Activated naive CD8-positive, alpha-beta T cell (primary cell): ENCODE data around the gene TUBE1.
"Not testable (repeated sequence)": the region's sequence is repeated elsewhere in the genome, so short reads cannot be mapped to it uniquely, and the experiment has no call there.

Experiments used
- H3K27ac Mint-ChIP-seq: one replicate; pipeline ENCODE4 v1.8.0; 2021; ENCODE audit warnings: mixed read lengths
- H3K27me3 Mint-ChIP-seq: one replicate; pipeline ENCODE4 v1.8.0; 2021; ENCODE audit warnings: mixed read lengths
- H3K36me3 Mint-ChIP-seq: one replicate; pipeline ENCODE4 v1.8.0; 2021; ENCODE audit warnings: mixed read lengths
- H3K4me1 Mint-ChIP-seq: one replicate; pipeline ENCODE4 v1.8.0; 2021; ENCODE audit warnings: low read depth, mixed read lengths
- H3K4me3 Mint-ChIP-seq: one replicate; pipeline ENCODE4 v1.8.0; 2021; ENCODE audit warnings: mild to moderate bottlenecking, mixed read lengths
- H3K9me3 Mint-ChIP-seq: one replicate; pipeline ENCODE4 v1.8.0; 2021; ENCODE audit warnings: low read depth, mixed read lengths

TUBE1 gene, protein sequence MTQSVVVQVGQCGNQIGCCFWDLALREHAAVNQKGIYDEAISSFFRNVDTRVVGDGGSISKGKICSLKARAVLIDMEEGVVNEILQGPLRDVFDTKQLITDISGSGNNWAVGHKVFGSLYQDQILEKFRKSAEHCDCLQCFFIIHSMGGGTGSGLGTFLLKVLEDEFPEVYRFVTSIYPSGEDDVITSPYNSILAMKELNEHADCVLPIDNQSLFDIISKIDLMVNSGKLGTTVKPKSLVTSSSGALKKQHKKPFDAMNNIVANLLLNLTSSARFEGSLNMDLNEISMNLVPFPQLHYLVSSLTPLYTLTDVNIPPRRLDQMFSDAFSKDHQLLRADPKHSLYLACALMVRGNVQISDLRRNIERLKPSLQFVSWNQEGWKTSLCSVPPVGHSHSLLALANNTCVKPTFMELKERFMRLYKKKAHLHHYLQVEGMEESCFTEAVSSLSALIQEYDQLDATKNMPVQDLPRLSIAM

DNA sequence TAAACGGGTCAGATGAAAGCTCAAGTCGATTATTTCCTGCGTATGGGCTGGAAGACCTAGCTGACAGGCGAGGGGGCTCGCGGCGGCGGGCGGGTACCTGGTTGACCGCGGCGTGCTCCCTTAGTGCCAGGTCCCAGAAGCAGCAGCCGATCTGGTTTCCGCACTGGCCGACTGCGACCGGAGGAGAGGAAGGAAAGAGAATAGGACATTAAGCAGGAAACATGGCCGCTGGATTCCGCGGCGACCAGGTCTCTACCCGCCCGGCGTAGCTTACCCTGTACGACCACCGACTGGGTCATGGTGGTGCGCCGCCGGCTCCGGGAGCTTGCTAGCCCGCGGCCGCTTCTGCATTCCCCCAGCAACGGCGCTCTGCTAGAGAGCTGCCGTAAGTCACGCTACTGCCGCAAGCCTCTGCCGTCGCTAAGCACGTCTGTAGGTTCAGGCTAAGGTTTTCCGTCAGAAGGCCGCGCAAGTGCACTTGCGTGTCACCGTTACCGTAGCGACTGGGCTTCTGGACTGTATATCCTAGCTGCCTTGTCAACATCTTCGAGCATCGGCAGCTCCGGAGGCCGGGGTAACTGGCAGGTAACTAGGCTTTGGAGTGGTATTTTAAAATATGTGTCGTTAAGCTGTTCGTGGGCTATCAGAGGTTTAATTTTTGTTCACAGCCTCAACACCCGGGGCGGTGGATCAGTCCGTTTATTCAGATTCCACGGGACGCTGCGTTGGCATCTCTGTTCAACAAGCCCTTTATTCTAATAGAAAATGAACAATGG, at the start of gene TUBE1, which contains the start of gene FAM229B:
Gene TUBE1, minus strand, starts transcription at position 347 of the 776 bp plus-strand sequence. Its CDS starts 48 bp downstream, at position 299.
Gene FAM229B, plus strand, starts transcription at position 456 of the 776 bp plus-strand sequence. CDS start 11,693 bp downstream, outside the sequence.
- Mint-ChIP-seq H3K4me1 (peaks cover 13% of the 10 kb centered on the region), H3K4me3 (no peak within 1 kb of the TSS), H3K27ac (no peak within 1 kb of the TSS), H3K36me3 (peaks cover 3% of the 10 kb centered on the region), H3K27me3 (peaks cover 6% of the 10 kb centered on the region), H3K9me3 (no peaks in the 10 kb centered on the region)

DNA sequence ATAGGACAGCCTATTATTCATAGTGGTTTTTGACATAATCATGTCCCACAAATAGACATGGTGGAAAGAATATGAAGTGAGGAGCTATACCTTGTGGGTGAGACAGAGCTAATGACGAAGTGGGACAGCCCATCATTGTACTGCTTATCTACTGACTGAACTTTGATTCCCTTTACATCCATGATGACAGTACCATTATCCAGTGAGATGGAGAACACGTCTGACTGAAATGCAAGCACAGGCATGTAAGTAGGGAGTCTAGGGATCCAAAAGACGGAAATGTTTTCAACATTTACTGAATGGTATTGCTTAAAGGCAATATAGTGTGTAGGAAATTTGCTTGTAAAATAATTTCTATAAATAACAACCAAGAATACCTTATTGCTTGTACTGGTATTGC, 43.6 kb upstream of the TUBE1 start:
- H3K4me3 Mint-ChIP-seq = no peak overlapping the region
- no peaks in the 10 kb centered on the region for H3K36me3 Mint-ChIP-seq
- no peak overlapping the region for H3K27ac Mint-ChIP-seq
- no peaks in the 10 kb centered on the region for H3K4me1 Mint-ChIP-seq
- no peaks in the 10 kb centered on the region for H3K9me3 Mint-ChIP-seq
- H3K27me3 Mint-ChIP-seq = peaks cover 9% of the 10 kb centered on the region

- no peaks in the 10 kb centered on the region for H3K4me1 Mint-ChIP-seq
- no peaks in the 10 kb centered on the region for H3K9me3 Mint-ChIP-seq
- no peaks in the 10 kb centered on the region for H3K36me3 Mint-ChIP-seq
- no peak overlapping the region for H3K4me3 Mint-ChIP-seq
- H3K27me3 Mint-ChIP-seq = peaks cover 10% of the 10 kb centered on the region
- H3K27ac Mint-ChIP-seq = no peak overlapping the region
Observed at GRCh38 chr6:112128208-112128607, 40.9 kb upstream of the TUBE1 start.

DNA sequence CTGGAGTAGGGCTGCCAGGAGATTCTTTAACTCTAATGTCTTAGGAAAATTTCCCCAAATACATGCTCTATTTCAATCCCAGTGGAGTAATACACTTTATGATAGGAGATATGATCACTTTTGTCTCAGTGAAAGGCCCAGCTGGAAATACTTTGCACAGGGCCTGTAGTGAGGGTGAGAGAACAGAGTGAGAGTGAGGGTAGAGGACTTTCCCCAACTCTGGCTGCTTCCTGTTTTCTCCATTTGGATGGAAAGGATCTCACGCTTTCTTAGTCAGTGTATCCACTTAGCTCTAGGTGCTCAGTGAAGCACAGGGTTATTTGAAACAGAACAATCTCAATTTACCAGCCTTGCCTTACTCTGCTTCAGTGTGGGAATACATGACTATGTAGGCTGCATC, 36.7 kb upstream of the TUBE1 start:
- Mint-ChIP-seq H3K4me1 (no peaks in the 10 kb centered on the region), H3K9me3 (no peaks in the 10 kb centered on the region), H3K36me3 (no peaks in the 10 kb centered on the region), H3K27ac (no peak overlapping the region), H3K27me3 (peaks cover 3% of the 10 kb centered on the region), H3K4me3 (no peak overlapping the region)

DNA sequence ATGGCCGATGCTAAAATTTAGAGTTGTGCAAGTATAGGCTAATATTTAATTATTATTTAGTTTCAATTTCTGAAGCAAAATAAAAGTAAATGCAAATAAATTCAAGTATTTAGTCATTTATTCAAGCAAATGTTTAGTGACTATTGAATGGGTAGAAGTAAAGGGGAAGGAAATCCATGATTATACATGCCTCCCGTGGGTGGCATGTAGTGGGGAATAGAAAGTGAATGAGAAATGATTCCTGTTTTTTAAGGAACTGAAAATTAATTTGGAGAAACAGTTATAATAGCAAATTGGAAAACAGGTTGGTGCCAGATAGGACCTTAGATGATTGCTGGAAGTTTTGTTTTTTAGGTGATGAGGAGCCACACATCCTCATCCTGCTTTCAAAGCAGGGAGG, 35.5 kb upstream of the TUBE1 start:
- H3K36me3 Mint-ChIP-seq = no peaks in the 10 kb centered on the region
- H3K9me3 Mint-ChIP-seq = no peaks in the 10 kb centered on the region
- no peak overlapping the region for H3K27ac Mint-ChIP-seq
- peaks cover 2% of the 10 kb centered on the region for H3K27me3 Mint-ChIP-seq
- H3K4me3 Mint-ChIP-seq = no peak overlapping the region
- peaks cover 2% of the 10 kb centered on the region for H3K4me1 Mint-ChIP-seq

DNA sequence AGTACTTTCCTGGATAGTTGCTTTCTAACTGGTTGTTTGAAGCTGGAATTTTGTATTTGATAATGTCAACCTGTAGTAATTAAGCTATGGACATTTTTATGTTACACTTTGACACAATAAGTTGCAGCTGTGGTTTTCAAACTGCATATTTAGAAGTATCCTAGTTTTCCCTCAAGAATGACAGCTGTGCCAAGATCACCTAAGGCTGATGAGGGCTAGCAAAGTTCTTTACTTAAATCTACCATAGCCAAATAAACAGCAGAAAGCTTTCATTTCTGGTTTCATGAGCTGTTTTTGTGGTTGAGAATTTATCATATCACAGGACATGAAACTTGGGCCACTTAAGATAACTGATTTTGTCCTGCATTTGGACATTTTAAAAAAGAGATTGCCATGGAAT, 30.8 kb upstream of the TUBE1 start:
- H3K27ac Mint-ChIP-seq = no peak overlapping the region

GRCh38 chr6:112117554-112117953, 30.3 kb upstream of the TUBE1 start:
- H3K4me1 Mint-ChIP-seq = peaks cover 8% of the 10 kb centered on the region
- no peak overlapping the region for H3K4me3 Mint-ChIP-seq
- H3K27me3 Mint-ChIP-seq = peaks cover 6% of the 10 kb centered on the region
- no peaks in the 10 kb centered on the region for H3K9me3 Mint-ChIP-seq
- H3K36me3 Mint-ChIP-seq = no peaks in the 10 kb centered on the region
- no peak overlapping the region for H3K27ac Mint-ChIP-seq

More for the DNA sequence above, 30.8 kb upstream of the TUBE1 start:
- peaks cover 6% of the 10 kb centered on the region for H3K27me3 Mint-ChIP-seq
- no peaks in the 10 kb centered on the region for H3K9me3 Mint-ChIP-seq
- no peaks in the 10 kb centered on the region for H3K36me3 Mint-ChIP-seq
- no peak overlapping the region for H3K4me3 Mint-ChIP-seq
- peaks cover 8% of the 10 kb centered on the region for H3K4me1 Mint-ChIP-seq

DNA sequence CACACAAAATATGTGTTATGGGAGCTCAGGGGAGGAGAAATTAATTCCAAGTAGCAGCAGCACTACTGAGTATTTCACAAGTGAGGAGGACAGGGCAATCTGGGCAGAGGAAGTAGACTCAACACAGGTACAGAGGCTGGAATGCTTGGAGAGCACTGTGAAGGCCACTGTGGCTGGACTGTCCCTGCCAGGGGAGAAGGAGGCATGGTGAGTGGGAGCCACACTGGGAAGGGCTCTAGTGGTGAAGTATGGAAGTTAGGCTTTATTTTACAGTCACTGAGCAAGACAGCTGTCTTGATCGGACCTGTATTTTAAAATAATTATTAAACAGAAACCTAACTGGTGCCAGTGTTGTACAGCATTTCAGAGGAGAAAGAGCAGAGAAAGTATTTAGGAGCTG, 28.9 kb upstream of the TUBE1 start:
- Mint-ChIP-seq H3K27ac (no peak overlapping the region), H3K4me3 (no peak overlapping the region), H3K36me3 (no peaks in the 10 kb centered on the region), H3K27me3 (peaks cover 6% of the 10 kb centered on the region), H3K4me1 (peaks cover 8% of the 10 kb centered on the region), H3K9me3 (no peaks in the 10 kb centered on the region)

DNA sequence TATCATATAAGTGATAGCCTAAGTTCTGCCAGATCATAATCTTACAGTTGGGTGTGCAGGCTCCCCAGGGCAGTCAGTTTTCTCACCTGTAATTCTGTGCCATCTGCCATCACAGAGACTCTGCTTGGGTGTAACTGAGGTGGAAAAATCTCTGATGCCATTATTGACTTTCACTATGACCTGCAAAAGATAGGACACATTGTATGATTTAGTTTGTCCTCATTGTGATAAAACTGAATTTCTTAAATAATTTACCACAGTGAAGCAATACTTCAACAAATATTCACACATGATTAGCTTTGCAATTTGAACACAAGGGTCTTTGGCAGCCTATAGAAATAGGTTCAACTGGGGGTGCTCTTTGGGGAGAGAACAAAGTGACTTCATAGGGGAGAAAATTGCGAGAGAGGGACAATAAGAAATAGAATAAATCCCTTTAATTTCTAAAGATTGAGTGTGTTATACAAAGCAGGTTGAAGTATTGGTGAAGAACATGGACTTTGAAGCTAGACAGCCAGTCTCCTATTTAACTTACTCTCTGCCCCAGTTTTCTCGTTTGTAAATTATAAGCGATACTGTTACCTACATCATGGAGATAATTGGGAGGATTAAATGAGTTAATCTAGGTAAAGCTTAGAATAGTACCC, 27.4 kb upstream of the TUBE1 start:
- H3K36me3 Mint-ChIP-seq = no peaks in the 10 kb centered on the region
- H3K4me1 Mint-ChIP-seq = peaks cover 8% of the 10 kb centered on the region
- no peaks in the 10 kb centered on the region for H3K9me3 Mint-ChIP-seq
- H3K27ac Mint-ChIP-seq = no peak overlapping the region
- H3K27me3 Mint-ChIP-seq = peaks cover 6% of the 10 kb centered on the region
- H3K4me3 Mint-ChIP-seq = no peak overlapping the region

DNA sequence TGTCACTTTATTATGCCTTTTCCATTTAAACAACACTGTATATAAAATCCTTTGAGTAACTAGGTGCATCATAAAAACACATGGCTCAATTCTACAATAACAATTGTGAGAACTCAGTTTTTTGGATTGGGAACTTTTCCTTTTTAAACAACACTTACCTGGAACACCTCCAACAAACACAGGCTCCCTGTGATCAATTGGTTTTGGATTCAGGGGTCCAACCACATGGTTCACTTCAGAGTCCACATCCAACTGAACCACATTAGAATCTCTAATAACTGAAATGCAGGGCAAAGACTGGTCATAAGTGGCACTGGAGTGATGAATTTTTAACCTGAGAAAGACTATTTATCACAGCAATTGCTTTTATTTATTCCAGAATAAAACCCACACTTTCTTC, 26.6 kb upstream of the TUBE1 start:
- Mint-ChIP-seq H3K36me3 (no peaks in the 10 kb centered on the region), H3K27ac (no peak overlapping the region), H3K27me3 (peaks cover 6% of the 10 kb centered on the region), H3K4me1 (peaks cover 8% of the 10 kb centered on the region), H3K9me3 (no peaks in the 10 kb centered on the region), H3K4me3 (no peak overlapping the region)

GRCh38 chr6:112113431-112113830, 26.1 kb upstream of the TUBE1 start:
- Mint-ChIP-seq H3K27me3 (peaks cover 6% of the 10 kb centered on the region), H3K4me1 (peaks cover 8% of the 10 kb centered on the region), H3K27ac (no peak overlapping the region), H3K4me3 (no peak overlapping the region), H3K36me3 (no peaks in the 10 kb centered on the region), H3K9me3 (no peaks in the 10 kb centered on the region)

DNA sequence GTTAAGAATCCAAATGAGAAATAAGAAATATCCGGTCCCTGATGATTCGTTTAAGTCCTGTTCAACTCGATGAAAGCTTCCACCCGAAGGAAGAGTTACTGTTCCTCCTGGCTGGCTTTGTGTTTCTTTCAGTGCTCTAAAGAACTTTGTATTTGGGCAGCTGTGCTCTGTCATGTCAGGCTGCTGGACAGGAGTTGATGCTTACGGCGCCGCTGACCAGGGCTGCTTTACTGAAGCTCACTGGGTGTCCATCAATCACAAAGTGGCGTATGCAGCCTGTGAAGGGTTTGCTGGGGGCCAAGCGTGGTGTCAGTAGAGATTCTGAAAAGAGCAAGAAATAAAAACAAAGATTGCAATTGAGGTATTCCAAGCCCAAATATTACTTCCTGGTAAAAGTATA, 22.0 kb upstream of the TUBE1 start:
- Mint-ChIP-seq H3K27me3 (no peaks in the 10 kb centered on the region), H3K4me1 (no peaks in the 10 kb centered on the region), H3K36me3 (no peaks in the 10 kb centered on the region), H3K27ac (no peak overlapping the region), H3K9me3 (no peaks in the 10 kb centered on the region), H3K4me3 (no peak overlapping the region)

- Mint-ChIP-seq H3K4me1 (no peaks in the 10 kb centered on the region), H3K27me3 (no peaks in the 10 kb centered on the region), H3K27ac (no peak overlapping the region), H3K36me3 (peaks cover 11% of the 10 kb centered on the region), H3K4me3 (no peak overlapping the region), H3K9me3 (no peaks in the 10 kb centered on the region)
Observed at GRCh38 chr6:112106562-112106961, 19.3 kb upstream of the TUBE1 start.

GRCh38 chr6:112106026-112106425, 18.7 kb upstream of the TUBE1 start:
- not testable (repeated sequence) for H3K4me1 Mint-ChIP-seq, H3K9me3 Mint-ChIP-seq, H3K27ac Mint-ChIP-seq, H3K4me3 Mint-ChIP-seq, H3K27me3 Mint-ChIP-seq
- peaks cover 13% of the 10 kb centered on the region for H3K36me3 Mint-ChIP-seq

GRCh38 chr6:112100561-112100960, 13.3 kb upstream of the TUBE1 start:
- peaks cover 28% of the 10 kb centered on the region for H3K36me3 Mint-ChIP-seq
- H3K9me3 Mint-ChIP-seq = no peaks in the 10 kb centered on the region
- H3K27ac Mint-ChIP-seq = no peak overlapping the region
- H3K4me1 Mint-ChIP-seq = no peaks in the 10 kb centered on the region
- H3K27me3 Mint-ChIP-seq = no peaks in the 10 kb centered on the region
- no peak overlapping the region for H3K4me3 Mint-ChIP-seq
